NCI-H82 treated with DMSO at 0.1 percent for 48 hours (cell line): ENCODE measurements around the gene SIRT5.

ENCODE experiments used
- DNase-seq: peaks from one replicate; lab custom pipeline; 2025; ENCODE audit not compliant: unreplicated experiment; lab: John Stamatoyannopoulos, UW

The SIRT5 gene

DNA sequence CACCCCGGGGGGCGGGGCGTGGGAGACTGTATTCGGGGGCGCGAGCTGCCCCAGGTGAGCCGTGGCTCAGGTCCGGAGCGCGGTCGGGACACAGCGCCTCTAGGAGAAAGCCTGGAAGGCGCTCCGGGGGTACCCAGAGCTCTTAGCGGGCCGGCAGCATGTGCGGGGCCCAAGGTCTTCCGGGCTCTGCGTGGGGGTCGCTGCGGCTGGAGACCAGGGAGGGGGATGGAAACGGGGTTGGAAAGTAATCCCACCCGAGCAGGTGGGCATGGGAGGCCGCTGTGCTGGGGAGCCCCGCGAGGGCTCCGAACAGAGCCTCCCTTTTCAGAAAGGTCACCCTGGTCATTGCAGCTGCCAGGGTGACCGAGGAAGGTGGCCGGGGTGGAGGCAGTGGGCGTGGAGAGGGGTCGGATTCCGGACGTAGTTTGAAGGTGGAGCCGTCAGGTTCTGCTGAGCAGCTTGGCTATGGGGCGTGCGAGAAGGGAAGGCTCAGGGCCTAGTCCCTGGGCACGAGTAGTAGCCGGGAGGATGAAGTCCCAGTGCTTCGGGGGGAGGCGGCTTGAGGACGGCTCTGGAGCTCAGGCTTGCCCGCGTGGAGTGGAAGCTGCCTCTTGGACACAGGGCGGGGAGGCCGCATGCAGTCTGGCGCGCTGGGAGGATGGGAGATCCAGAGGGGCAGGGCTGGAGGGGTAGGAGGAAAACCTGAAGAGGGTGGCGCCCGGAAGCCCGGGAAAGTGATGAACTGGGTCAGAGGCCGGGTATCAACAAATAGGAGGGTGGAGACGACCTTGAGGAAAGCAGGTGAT lies at the start of gene SIRT5:
SIRT5 (plus strand) TSS at position 31 of the 806 bp plus-strand sequence. CDS start 9,510 bp downstream, outside the sequence.
- peak; percentile 76 for DNase-seq

DNA sequence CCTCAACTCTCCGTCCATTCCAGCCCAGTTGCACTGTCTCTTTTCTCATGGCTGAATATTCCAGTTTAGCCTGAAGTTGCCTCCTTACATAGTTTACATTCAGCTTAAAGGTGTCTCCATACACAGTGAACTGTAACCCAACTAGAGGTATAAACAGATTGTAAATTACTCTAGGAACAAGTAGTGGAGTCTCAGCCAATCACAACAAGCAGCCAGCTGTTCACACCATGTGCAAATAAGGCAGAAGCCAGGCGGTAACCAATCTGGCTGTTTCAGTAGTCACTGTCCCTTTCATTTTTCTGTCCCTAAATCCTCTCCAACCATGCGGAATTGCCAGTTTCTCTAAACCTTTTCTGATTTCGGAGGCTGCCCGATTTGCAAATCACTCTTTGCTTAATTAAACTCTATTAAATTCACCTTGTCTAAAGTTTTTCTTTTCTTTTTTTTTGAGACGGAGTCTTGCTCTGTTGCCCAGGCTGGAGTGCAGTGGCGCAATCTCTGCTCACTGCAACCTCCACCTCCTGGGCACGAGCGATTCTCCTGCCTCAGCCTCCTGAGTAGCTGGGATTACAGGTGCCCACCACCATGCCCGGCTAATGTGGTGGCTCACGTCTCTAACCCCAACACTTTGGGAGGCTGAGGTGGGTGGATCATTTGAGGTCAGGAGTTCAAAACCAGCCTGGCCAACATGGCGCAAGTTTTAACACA lies 49.4 kb upstream of the SIRT5 start:
- DNase-seq, result peak; percentile 20

DNA sequence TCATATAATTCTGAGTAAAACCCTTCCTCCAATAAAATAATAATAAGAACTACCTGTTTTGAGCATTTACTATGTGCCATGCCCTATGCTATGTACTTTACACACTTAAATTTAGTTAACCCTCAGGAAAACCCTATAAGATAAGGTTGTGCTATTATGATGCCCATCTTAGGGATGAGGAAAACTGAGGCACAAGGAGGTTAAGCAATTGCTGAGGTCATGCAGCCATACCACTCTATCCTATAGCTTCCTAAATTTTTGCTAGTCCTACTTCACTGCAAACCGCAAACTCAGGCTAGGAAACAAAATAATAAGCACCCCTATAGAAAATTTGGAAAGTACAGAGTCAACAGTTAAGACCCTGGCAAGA lies 48.1 kb upstream of the SIRT5 start:
- DNase-seq, result no peak

- DNase-seq, result peak; percentile 86
Observed at GRCh38 chr6:13526727-13527670, 47.4 kb upstream of the SIRT5 start.

DNA sequence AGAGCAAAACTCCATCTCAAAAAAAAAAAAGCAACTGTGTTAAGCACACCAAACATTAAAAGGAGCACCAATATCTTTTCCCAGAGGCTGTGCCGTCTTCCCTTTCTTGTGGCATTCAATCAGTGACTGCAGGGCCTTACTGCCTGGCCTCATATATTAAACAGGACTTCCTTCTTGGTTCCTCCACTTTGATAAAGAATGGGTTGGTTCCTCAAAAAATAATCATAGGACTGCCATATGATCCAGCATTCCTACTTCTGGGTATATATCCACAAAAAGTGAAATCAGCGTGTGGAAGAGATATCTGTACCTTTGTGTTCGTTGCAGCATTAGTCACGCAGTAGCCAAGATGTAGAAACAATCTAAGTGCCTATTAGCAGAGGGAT lies 46.7 kb upstream of the SIRT5 start:
- no peak for DNase-seq

DNA sequence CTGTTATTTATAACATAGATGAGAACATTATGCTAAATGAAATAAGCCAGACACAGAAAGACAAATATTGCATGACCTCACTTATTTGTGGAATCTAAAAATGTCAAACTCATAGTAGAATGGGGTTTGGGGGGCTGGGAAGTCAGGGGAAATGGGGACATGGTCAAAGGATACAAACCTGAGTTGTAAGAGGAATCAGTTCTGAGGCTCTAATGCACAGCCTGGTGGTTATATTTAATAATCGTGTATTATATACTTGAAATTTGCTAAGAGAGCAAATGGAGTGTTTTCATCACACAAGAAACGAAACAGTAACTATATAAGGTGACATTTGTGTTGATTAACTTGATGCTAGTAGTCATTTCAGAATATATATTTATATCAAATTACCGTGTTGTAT lies 46.2 kb upstream of the SIRT5 start:
- no peak for DNase-seq

DNA sequence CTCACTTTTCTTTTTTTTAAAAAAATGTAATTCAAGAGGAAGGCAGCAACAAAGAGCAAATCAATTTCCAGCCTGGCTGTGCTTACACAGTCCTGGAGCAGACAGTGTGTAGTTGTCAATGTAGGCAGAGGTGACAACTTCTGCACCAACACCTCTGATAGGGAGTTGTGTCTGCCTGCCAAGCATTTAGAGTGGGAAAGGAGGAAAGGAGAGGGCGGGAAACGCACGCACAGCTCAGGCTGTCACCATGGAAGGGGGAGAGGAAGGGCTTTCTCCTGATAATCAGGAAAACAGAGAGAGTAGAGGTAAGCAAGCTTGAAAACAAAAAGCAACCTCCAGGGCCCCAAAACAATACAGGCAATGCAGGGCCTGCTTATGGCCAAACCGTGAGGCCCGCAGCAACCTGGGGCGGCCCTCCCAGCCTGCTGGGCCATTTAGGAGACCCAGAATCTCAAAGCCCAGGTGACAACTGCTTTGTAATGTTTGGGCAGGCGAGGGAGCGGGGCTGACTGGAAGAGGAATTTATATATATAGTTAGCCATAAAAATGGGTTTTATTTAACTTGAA lies 45.5 kb upstream of the SIRT5 start:
- no peak for DNase-seq

DNA sequence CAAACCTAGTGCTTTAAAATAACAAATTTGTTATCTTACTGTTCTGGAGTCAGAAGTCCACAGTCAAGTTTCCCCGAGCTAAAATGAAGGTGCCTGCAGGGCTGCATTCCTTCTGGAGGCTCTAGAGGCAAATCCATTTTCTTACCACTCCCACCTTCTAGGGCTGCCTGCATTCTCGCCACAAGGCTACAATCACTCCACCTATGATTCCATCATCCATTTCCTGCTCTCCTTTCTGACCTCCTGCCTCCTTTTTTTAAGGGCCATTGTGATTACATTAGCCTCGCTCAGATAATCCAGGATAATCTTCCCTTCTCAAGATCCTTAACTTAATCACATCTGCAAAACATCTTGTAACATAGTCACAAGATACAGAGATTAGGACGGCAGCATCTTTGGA lies 42.4 kb upstream of the SIRT5 start:
- peak; percentile 95 for DNase-seq

DNA sequence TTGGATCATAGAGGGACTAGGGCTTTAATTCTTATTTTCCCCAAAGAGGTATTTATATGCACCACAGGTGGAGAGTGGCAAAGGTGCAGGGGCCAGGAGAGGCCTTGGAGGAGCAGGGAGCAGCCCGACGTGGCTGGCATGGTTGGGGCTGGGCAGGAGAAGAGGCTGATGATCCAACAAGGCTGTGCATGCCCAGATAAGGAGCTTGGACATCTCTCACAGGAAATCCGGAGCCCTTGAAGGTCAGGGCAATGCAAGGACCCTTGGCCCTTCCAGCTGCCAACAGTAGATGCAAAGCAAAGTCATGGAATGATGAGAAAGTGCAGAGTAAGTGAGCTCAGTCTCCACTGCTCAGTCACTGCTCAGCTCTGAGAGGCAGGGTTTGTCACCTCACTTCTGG lies 39.9 kb upstream of the SIRT5 start:
- no peak for DNase-seq

- no peak for DNase-seq
Observed at GRCh38 chr6:13535306-13535705, 39.1 kb upstream of the SIRT5 start.

- DNase-seq, result no peak
Observed at GRCh38 chr6:13536796-13537526, 37.4 kb upstream of the SIRT5 start.

DNA sequence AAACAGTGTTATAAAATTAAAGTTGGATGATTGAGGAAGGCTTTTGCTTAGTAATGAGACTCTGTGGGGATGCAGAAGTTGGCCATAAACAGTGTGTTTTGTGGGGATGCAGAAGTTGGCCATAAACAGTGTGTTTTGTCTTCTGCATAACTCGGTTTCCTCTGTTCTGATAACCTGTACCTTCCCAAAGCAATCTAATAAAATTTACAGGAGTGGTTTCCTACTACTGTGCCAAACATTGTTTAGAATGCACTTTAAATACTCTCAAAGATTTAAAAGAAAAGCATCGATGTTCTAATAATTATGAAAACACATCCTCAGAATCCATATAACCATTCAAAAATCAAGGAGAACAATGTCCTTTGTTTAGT lies 36.9 kb upstream of the SIRT5 start:
- no peak for DNase-seq

DNA sequence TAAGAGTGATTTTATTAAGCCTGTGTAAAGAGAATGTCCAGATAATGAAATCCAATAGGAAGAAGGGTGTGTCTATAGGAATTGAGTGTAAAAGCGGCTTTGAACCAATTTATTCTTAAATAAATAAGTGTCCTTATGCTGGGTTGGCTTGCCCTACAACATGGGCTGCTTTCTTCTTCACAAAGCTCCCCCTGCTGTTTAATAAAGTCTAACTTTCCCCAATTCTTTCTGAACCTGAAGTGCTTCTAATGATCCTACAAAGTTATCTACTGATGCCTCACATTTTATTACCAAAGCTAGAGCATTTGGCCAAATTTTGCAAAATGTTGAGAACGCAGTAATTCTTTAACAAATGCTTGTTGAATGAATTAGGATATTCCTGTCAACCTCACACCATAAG lies 36.3 kb upstream of the SIRT5 start:
- DNase-seq, result no peak

GRCh38 chr6:13538600-13538999 lies 35.8 kb upstream of the SIRT5 start:
- no peak for DNase-seq

DNA sequence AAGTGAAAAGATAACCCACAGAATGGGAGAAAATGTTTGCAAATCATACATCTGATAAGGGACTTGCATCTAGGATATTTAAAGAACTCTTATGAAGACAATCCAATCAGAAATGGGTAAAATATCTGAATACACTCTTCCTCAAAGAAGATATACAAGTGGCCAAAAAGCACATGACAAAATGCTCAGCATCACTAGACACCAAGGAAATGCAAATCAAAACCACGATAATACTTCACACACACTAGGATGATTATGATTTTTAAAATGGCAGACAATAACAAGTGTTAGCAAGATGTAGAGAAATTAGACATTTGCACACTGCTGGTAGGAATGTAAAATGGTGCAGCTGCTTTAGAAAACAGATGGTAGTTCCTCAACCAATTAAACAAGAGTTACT lies 34.8 kb upstream of the SIRT5 start:
- DNase-seq, result no peak

- no peak for DNase-seq
Observed at GRCh38 chr6:13541496-13541895, 32.9 kb upstream of the SIRT5 start.

GRCh38 chr6:13544454-13545186 lies 29.8 kb upstream of the SIRT5 start:
- no peak for DNase-seq

DNA sequence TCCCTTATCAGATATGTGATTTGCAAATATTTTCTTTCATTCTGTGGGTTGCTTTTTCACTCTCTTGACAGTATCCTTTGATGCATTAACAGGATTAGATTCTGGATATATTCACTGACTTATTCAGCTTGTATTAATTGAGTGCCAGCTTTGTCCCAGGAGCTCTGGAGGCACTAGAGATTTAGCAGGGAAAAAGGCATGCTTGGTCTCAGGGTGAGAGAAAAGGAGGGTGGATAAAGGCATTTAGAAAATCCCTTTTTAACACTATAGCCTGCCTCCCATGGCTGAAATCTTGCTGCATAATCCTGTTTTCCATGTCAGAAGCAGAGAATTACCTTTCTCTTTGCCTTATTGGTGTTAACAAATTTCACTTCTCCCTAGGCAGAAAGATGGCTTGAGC lies 28.5 kb upstream of the SIRT5 start:
- no peak for DNase-seq

DNA sequence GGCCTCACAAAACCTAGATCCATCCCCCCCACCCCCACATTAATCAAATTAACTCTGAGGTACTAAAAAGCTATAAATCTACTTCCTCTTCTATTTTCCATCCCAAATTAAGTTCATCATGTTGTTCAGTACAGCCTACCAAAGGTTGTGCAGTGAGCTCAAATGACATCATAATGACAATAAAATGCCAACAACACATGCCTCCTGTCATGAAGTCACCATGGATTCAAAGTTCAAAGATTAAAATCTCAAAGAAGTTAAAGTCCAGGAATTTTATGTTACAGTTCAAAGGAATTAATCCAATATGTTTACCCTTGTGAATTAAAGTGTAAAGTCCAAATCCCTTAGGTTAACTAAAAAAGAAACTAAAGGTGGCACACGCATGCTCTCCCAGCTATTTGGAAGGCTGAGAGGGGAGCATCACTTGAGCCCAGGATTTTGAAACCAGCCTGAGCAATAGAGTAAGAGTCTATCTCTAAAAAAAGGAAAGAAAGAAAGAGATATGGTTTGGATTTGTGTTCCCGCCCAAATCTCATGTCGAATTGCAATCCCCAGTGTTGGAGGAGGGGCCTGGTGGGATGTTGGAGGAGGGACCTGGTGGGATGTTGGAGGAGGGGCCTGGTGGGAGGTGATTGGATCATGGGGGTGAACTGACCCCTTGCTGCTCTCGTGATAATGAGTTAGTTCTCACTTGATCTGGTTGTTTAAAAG lies 25.7 kb upstream of the SIRT5 start:
- DNase-seq, result no peak
